Epithelial cell of proximal tubule (primary cell): ENCODE data around the gene BCAP31. TPM values are rescaled to one million over a fixed set of nuclear protein-coding genes. Genes with fewer than 3 reads are reported as not detected.
"Not testable (repeated sequence)": the region's sequence is repeated elsewhere in the genome, so short reads cannot be mapped to it uniquely, and the experiment has no call there.

Experiments
- DNase-seq: peaks from one replicate; pipeline ENCODE4 v3.0.0-alpha.2; 2011; ENCODE audit warnings: low read depth
- H3K4me3 ChIP-seq: 2 replicates; pipeline ENCODE4 v1.5.1; 2011; ENCODE audit warnings: low read depth, mild to moderate bottlenecking, low read length
- CTCF ChIP-seq: conservative IDR thresholded peaks from 2 replicates; pipeline ENCODE4 v1.5.1; 2012; ENCODE audit warnings: low read depth, mild to moderate bottlenecking, low read length
- total RNA-seq: library from RNA; depleted of rRNA; stranded (reverse); fragments of >200 nt; gene quantifications from 2 replicates; pipeline ENCODE4 v1.2.3, GENCODE V29; 2015

Gene BCAP31
- total RNA-seq, 1 donor from 2014 or later = 163 TPM

GRCh38 chrX:153709726-153710674 is 14.2 kb downstream of the BCAP31 start:
- no peak overlapping the region for H3K4me3 ChIP-seq
- DNase-seq = no peak
- TF ChIP-seq CTCF = no peak

- peak; percentile 74 for TF ChIP-seq CTCF
- no peak overlapping the region for H3K4me3 ChIP-seq
- DNase-seq = peak; percentile 39
These were observed 15.8 kb downstream of the BCAP31 start for GRCh38 chrX:153708415-153708814.

- DNase-seq = no peak
- no peak overlapping the region for H3K4me3 ChIP-seq
- TF ChIP-seq CTCF = no peak
These were observed 16.8 kb downstream of the BCAP31 start for GRCh38 chrX:153707406-153707805.

- TF ChIP-seq CTCF = no peak
- H3K4me3 ChIP-seq = no peak overlapping the region
- no peak for DNase-seq
These were observed 17.4 kb downstream of the BCAP31 start for GRCh38 chrX:153706799-153707198.

- H3K4me3 ChIP-seq, DNase-seq: not testable (repeated sequence)
These were observed 18.7 kb downstream of the BCAP31 start for GRCh38 chrX:153705403-153706060.

GRCh38 chrX:153704631-153705402 is 19.4 kb downstream of the BCAP31 start:
- DNase-seq, H3K4me3 ChIP-seq: not testable (repeated sequence)

- DNase-seq = no peak
These were observed 20.1 kb downstream of the BCAP31 start for GRCh38 chrX:153704021-153704526.

More at GRCh38 chrX:153704021-153704526, 20.1 kb downstream of the BCAP31 start:
- TF ChIP-seq CTCF = no peak
- no peak overlapping the region for H3K4me3 ChIP-seq
